ENCODE results near the gene ANKRD63.

Gene ANKRD63

GRCh38 chr15:40252438-40253166 lies 30.3 kb downstream of the ANKRD63 start:
- DNase-seq, result no peak
- TF ChIP-seq, protein P1, sequence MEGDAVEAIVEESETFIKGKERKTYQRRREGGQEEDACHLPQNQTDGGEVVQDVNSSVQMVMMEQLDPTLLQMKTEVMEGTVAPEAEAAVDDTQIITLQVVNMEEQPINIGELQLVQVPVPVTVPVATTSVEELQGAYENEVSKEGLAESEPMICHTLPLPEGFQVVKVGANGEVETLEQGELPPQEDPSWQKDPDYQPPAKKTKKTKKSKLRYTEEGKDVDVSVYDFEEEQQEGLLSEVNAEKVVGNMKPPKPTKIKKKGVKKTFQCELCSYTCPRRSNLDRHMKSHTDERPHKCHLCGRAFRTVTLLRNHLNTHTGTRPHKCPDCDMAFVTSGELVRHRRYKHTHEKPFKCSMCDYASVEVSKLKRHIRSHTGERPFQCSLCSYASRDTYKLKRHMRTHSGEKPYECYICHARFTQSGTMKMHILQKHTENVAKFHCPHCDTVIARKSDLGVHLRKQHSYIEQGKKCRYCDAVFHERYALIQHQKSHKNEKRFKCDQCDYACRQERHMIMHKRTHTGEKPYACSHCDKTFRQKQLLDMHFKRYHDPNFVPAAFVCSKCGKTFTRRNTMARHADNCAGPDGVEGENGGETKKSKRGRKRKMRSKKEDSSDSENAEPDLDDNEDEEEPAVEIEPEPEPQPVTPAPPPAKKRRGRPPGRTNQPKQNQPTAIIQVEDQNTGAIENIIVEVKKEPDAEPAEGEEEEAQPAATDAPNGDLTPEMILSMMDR (IDR thresholded peaks at IDR 0.05), result no peak
- peak overlapping the region; percentile 10 to 20 for H3K27ac ChIP-seq

DNA sequence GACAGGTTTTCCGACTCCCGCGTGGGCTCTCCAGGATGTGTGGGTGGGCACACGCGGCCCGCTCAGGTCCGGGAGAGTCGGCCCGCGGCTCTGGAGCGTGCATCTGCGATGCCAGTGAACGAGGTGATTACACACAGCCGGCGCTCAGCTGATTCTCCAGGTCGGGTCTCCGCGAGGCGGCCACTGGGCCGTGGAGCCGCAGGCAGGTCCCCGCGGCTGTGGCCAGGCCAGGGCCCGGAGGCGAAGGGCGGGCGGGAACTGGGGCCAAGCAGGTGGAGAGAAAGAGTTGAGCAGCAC lies 30.8 kb downstream of the ANKRD63 start:
- Histone ChIP-seq H3K4me3 (peak overlapping the region; percentile 48 to 63), H3K36me3 (peaks cover 0 to 3% (median 0%) of the 10 kb centered on the region in 3 donors), H3K9me3 (no peaks in the 10 kb centered on the region), H3K27me3 (no peaks in the 10 kb centered on the region), H3K27ac (no peak overlapping the region), H3K4me1 (peaks cover 0 to 38% (median 15%) of the 10 kb centered on the region in 4 donors)
- intact Hi-C loops (cut with DNase I; ENCODE audit: low total_unique reads), result no loop called here
- DNase-seq, result no peak
- TF ChIP-seq, protein P1 (IDR thresholded peaks at IDR 0.05), result no peak

More at GRCh38 chr15:40252438-40253166, 30.3 kb downstream of the ANKRD63 start:
- Histone ChIP-seq H3K4me1 (peaks cover 0 to 38% (median 15%) of the 10 kb centered on the region in 4 donors), H3K27me3 (no peaks in the 10 kb centered on the region), H3K36me3 (peaks cover 0 to 5% (median 0%) of the 10 kb centered on the region in 3 donors), H3K9me3 (no peaks in the 10 kb centered on the region), H3K4me3 (peak overlapping the region; percentile 48 to 63)
- intact Hi-C loops (cut with DNase I; ENCODE audit: low total_unique reads), result no loop called here

DNA sequence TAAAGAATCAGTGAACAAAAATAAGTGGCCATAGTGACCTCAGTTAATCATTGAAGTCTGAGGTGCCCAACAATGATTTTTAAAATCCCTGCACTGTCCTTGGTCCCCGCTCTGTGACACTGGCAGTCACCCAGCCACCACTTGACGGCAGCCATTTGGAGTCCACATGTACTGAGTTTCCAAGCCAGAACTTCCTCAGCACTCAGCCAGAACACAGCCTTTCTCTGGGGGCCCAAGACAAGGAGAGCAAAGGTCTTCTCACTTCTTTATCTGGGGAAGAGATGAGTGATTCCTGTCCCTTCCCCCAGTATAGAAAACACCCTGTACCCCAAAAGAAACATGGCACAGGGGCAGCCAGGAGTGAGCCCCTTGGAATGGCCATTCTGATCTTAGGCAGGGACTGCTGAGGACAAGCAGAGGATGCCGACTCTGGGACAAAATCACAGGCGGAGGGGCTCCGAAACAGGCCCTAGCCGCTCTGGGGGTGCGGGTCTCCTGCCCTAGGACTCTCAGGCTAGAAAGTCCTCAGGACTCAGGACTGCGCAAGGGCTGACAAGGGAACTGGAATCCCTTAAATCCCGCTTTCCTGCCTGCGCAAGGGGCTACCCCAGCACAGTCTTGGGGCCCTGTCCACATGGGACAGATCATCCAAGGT lies 31.3 kb downstream of the ANKRD63 start:
- no peak for DNase-seq
- Histone ChIP-seq H3K4me1 (peaks cover 0 to 38% (median 15%) of the 10 kb centered on the region in 4 donors), H3K27me3 (no peaks in the 10 kb centered on the region), H3K9me3 (no peaks in the 10 kb centered on the region), H3K4me3 (no peak overlapping the region), H3K36me3 (no peaks in the 10 kb centered on the region), H3K27ac (no peak overlapping the region)
- TF ChIP-seq, protein P1 (IDR thresholded peaks at IDR 0.05), result no peak
- intact Hi-C loops (cut with DNase I; ENCODE audit: low total_unique reads), result no loop called here

- no peaks in the 10 kb centered on the region for H3K9me3 ChIP-seq
- H3K27me3 ChIP-seq, result no peaks in the 10 kb centered on the region
- no peak overlapping the region for H3K27ac ChIP-seq
- no peak for DNase-seq
- no peaks in the 10 kb centered on the region for H3K36me3 ChIP-seq
- H3K4me1 ChIP-seq, result peaks cover 0 to 38% (median 15%) of the 10 kb centered on the region in 4 donors
- intact Hi-C loops (cut with DNase I; ENCODE audit: low total_unique reads), result no loop called here
- TF ChIP-seq, protein P1 (IDR thresholded peaks at IDR 0.05), result no peak
- H3K4me3 ChIP-seq, result no peak overlapping the region
These were observed 31.9 kb downstream of the ANKRD63 start for GRCh38 chr15:40250771-40251483.

- Histone ChIP-seq H3K27me3 (no peaks in the 10 kb centered on the region), H3K9me3 (no peaks in the 10 kb centered on the region), H3K36me3 (no peaks in the 10 kb centered on the region), H3K27ac (no peak overlapping the region), H3K4me1 (peaks cover 0 to 40% (median 15%) of the 10 kb centered on the region in 4 donors), H3K4me3 (no peak overlapping the region)
- intact Hi-C loops (cut with DNase I; ENCODE audit: low total_unique reads), result no loop called here
- TF ChIP-seq, protein P1 (IDR thresholded peaks at IDR 0.05), result no peak
- no peak for DNase-seq
These were observed 32.6 kb downstream of the ANKRD63 start for GRCh38 chr15:40250304-40250656.
